Middle frontal gyrus (tissue), 1 donor: ENCODE results near the gene KDM2B.
"Not testable (repeated sequence)": the region's sequence is repeated elsewhere in the genome, so short reads cannot be mapped to it uniquely, and the experiment has no call there.

Source experiments
- DNase-seq: peaks from one replicate; pipeline ENCODE4 v3.0.0-alpha.2; 2015; ENCODE audit warnings: low spot score; ENCODE audit errors: extremely low spot score

The KDM2B gene

DNA sequence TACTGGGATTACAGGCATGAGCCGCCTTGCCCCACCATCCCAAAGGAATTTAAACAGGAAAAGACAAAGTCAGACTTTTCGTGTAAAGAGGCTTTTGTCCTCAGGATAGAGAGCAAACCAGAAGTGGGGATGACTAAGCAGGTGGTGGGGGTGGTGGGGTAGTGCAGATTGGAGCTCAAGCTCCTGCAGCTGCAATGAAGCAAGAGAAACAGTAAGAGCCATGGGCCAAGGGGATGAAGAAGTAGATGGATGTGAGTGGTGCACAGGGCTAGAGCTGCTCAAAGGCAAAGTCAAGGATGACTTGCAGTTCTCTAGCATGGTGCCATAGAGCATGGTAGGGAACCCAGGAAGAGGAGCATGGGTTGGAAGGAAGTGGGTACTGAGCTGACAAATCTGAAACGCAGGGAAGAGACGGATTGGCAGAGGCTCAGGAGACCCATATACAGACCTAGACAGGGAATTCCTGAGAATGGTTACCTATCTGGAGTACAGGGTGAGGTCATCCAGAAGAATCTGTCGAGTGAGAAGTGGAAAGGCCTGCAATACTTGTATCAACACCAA lies 192.3 kb downstream of the KDM2B start:
- no peak for DNase-seq

DNA sequence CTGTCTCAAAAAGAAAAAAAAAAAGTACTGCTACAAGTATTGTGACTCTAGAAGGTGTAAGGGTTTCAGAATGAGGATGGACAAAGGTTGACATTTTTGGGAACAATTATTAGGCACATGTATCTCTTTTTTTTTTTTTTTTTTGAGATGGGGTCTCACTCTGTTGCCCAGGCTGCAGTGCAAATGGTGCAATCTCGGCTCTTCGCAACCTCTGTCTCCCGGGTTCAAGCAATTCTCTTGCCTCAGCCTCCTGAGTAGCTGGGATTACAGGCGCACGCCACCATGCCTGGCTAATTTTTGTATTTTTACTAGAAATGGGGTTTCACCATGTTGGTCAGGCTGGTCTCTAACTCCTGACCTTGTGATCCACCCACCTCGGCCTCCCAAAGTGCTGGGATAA lies 195.9 kb downstream of the KDM2B start:
- not testable (repeated sequence) for DNase-seq

DNA sequence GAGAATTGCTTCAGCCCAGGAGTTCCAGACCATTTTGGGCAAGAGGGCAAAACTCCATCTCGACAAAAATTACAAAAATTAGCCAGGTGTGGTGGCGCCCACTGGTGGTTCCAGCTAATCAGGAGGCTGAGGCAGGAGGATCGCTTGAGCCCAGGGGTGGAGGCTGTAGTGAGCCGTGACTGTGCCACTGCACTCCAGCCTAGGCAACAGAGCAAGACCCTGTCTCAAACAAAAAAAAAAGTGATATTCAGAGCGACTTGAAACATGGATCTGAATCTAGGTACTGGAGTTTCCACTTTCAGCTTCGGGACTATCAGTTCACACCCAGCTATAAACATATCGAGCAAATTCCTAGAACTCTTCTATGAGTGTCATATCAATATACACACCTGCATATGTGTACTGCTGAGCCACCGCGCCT lies 197.2 kb downstream of the KDM2B start:
- no peak for DNase-seq

DNA sequence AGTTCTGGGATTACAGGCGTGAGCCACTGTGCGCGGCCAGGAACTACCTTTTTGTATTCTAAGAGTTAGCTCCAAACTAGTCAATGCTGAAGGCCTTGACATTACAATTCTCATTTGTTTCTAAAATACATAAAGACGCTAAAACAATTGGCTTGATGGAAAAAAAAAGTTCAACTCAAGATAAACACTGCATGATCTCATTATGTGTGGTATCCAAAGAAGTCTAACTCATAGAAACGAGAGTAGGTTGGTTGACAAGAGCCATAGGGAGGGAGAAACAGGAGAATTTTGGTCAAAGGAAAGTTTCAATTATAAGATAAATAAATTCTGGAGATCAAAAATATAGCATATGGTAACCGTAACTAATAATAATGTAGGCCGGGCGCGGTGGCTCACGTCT lies 200.9 kb downstream of the KDM2B start:
- no peak for DNase-seq
